Endodermal cell (in vitro differentiated cells): ENCODE data around the gene ZNF768. TPM values are rescaled to one million over a fixed set of nuclear protein-coding genes. Genes with fewer than 3 reads are reported as not detected.
A peak's percentile ranks its signal among the peaks of the same experiment; 100 is the strongest.
"Not testable (repeated sequence)": the region's sequence is repeated elsewhere in the genome, so short reads cannot be mapped to it uniquely, and the experiment has no call there.

Source experiments
- DNase-seq: peaks from one replicate; pipeline ENCODE4 v3.0.0-alpha.2; 2017
- H3K27ac ChIP-seq: 2 replicates; pipeline ENCODE4 v1.5.1; 2013; ENCODE audit warnings: mild to moderate bottlenecking, low read depth, low read length, moderate library complexity
- H3K27me3 ChIP-seq: 2 replicates; pipeline ENCODE4 v1.6.1; 2013; ENCODE audit warnings: mild to moderate bottlenecking, low read length, moderate library complexity; ENCODE audit not compliant: insufficient read depth, control insufficient read depth, poor library complexity, severe bottlenecking
- H3K36me3 ChIP-seq: 2 replicates; pipeline ENCODE4 v1.7.0; 2013; ENCODE audit warnings: mild to moderate bottlenecking, low read length, moderate library complexity; ENCODE audit not compliant: control insufficient read depth, insufficient read depth
- H3K4me1 ChIP-seq: one replicate; pipeline ENCODE4 v1.7.0; 2013; ENCODE audit warnings: low read length; ENCODE audit not compliant: control insufficient read depth, insufficient read depth
- H3K4me3 ChIP-seq: 2 replicates; pipeline ENCODE4 v1.5.1; 2013; ENCODE audit warnings: mild to moderate bottlenecking, low read length, moderate library complexity
- H3K9ac ChIP-seq: 2 replicates; pipeline ENCODE4 v1.6.1; 2013; ENCODE audit warnings: mild to moderate bottlenecking, low read length, moderate library complexity; ENCODE audit not compliant: poor library complexity, severe bottlenecking; ENCODE audit errors: extremely low read depth
- H3K9me3 ChIP-seq: 2 replicates; pipeline ENCODE4 v1.6.1; 2013; ENCODE audit warnings: mild to moderate bottlenecking, low read length, moderate library complexity; ENCODE audit not compliant: control insufficient read depth
- H3K27ac Mint-ChIP-seq: 2 replicates; pipeline ENCODE4 v1.8.0; 2020; ENCODE audit warnings: mixed read lengths
- H3K27me3 Mint-ChIP-seq: 2 replicates; pipeline ENCODE4 v1.8.0; 2021; ENCODE audit warnings: mild to moderate bottlenecking, mixed read lengths; ENCODE audit not compliant: insufficient read depth
- H3K36me3 Mint-ChIP-seq: 2 replicates; pipeline ENCODE4 v1.8.0; 2020; ENCODE audit warnings: low read depth, mixed read lengths
- H3K4me1 Mint-ChIP-seq: 2 replicates; pipeline ENCODE4 v1.8.0; 2020; ENCODE audit warnings: mixed read lengths
- H3K4me3 Mint-ChIP-seq: 2 replicates; pipeline ENCODE4 v1.8.0; 2020; ENCODE audit warnings: mild to moderate bottlenecking, moderate library complexity, mixed read lengths
- H3K9me3 Mint-ChIP-seq: 2 replicates; pipeline ENCODE4 v1.8.0; 2020; ENCODE audit warnings: mild to moderate bottlenecking, mixed read lengths
- WGBS, 2 experiments: methylation state at CpG; one replicate each; pipeline versions ENCODE4 v1.1.5 to v1.1.7; 2013; ENCODE audit warnings: missing lambda C conversion rate in 2 of 2, mixed read lengths in 1 of 2; ENCODE audit not compliant: insufficient coverage in 1 of 2, insufficient read length in 1 of 2; 5-methylcytosine and 5-hydroxymethylcytosine counted together
- total RNA-seq, 2 donors: library from RNA; stranded (reverse); fragmentation: NEBNext Ultra II Directional in 1 of 2; extraction: Animal tissue kit (Norgen Biotek cat#: 25700) in 1 of 2; gene quantifications; 2 replicates in 1 of 2; 3 replicates in 1 of 2; pipeline ENCODE4 v1.2.1, GENCODE V29; 2021
- TF ChIP-seq, protein P1 (sequence below): fragments of 200-600 bp; sonication (generic); conservative IDR thresholded peaks from 2 replicates; pipeline ENCODE4 v1.5.0; 2021; ENCODE audit warnings: antibody characterized with exemption, mild to moderate bottlenecking

Gene ZNF768
- total RNA-seq, 2 donors from 2014 or later: 47.0 to 59.2 TPM

DNA sequence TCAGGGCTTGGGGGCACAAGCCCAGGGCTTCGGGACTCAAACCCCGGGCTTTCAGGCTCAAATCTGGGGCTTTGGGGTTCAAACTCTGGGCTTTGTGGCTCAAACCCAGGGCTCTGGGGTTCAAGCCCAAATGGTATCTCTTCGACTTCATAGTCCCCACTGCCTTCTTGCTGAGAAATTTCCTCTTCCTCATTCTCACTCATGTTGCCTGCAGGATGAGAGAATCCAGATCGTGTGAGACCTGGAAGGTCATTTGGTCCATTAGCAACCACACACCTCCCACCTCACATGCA is 576 bp downstream of the ZNF768 start:
- H3K4me1 ChIP-seq: no peaks in the 10 kb centered on the region
- H3K4me1 Mint-ChIP-seq: peaks cover 24% of the 10 kb centered on the region
- H3K27ac Mint-ChIP-seq: peak overlapping the region; percentile 14
- no peaks in the 10 kb centered on the region for H3K27me3 ChIP-seq
- no peak for DNase-seq
- peaks cover 5% of the 10 kb centered on the region for H3K36me3 ChIP-seq
- H3K36me3 Mint-ChIP-seq: peaks cover 14% of the 10 kb centered on the region
- peak overlapping the region; percentile 20 for H3K9ac ChIP-seq
- peak overlapping the region; percentile 81 for H3K4me3 ChIP-seq
- no peaks in the 10 kb centered on the region for H3K9me3 ChIP-seq
- peak overlapping the region; percentile 71 for H3K4me3 Mint-ChIP-seq
- H3K27me3 Mint-ChIP-seq: no peaks in the 10 kb centered on the region
- H3K9me3 Mint-ChIP-seq: no peaks in the 10 kb centered on the region
- TF ChIP-seq, protein P1, sequence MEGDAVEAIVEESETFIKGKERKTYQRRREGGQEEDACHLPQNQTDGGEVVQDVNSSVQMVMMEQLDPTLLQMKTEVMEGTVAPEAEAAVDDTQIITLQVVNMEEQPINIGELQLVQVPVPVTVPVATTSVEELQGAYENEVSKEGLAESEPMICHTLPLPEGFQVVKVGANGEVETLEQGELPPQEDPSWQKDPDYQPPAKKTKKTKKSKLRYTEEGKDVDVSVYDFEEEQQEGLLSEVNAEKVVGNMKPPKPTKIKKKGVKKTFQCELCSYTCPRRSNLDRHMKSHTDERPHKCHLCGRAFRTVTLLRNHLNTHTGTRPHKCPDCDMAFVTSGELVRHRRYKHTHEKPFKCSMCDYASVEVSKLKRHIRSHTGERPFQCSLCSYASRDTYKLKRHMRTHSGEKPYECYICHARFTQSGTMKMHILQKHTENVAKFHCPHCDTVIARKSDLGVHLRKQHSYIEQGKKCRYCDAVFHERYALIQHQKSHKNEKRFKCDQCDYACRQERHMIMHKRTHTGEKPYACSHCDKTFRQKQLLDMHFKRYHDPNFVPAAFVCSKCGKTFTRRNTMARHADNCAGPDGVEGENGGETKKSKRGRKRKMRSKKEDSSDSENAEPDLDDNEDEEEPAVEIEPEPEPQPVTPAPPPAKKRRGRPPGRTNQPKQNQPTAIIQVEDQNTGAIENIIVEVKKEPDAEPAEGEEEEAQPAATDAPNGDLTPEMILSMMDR: no peak
- H3K27ac ChIP-seq: no peak overlapping the region
- WGBS, 2 experiments: 58 to 76% methylated on average over 4 of the region's 4 CpGs

DNA sequence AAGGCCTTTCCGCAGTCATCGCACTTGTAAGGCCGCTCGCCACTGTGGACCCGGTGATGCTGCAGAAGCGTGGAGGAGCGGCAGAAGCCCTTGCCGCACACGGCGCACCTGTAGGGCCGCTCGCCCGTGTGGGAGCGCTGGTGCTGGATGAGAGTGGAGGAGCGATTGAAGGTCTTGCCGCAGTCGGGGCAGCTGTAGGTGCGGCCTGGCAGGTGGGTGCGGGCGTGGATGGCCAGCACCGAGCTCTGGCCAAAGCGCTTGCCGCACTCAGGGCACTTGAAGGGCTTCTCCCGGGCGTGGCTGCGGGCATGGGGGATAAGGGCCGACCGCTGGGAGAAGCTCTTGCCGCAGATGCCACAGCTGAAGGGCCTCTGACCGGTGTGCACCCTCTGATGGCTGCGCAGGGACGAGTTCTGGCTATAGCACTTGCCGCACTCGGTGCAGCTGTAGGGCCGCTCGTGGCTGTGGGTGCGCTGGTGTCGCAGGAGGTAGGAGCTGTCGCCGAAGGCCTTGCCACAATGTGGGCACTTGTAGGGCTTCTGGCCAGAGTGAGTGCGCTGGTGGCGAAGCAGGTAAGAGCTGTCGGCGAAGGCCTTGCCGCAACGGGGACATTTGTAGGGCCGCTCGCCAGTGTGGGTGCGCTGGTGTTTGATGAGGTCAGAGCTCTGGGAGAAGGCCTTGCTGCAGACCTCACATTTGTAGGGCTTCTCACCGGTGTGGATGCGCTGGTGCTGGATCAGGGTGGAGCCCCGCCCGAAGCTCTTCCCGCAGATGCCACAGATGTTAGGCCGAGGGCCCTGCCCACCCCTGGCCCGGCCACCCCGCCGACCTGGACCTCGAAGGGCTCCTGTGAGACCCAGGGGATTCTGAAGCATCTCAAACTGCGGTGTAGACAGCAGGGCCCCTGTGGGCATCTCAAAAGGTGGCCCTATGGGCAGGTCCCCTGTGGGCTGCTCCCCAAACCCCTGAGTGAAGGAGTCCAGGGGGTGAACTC is 1.5 kb downstream of the ZNF768 start:
- DNase-seq: no peak
- Mint-ChIP-seq H3K27ac (no peak overlapping the region), H3K36me3 (peaks cover 11% of the 10 kb centered on the region), H3K4me3 (peak overlapping the region; percentile 19), H3K9me3 (no peaks in the 10 kb centered on the region), H3K4me1 (peaks cover 24% of the 10 kb centered on the region), H3K27me3 (no peaks in the 10 kb centered on the region)
- H3K4me1 ChIP-seq: no peaks in the 10 kb centered on the region
- WGBS, 2 experiments: 96 to 97% methylated on average over 49 to 60 of the region's 60 CpGs
- TF ChIP-seq, protein P1: no peak
- peaks cover 4% of the 10 kb centered on the region for H3K36me3 ChIP-seq
- peak overlapping the region; percentile 81 for H3K4me3 ChIP-seq
- no peaks in the 10 kb centered on the region for H3K27me3 ChIP-seq
- no peaks in the 10 kb centered on the region for H3K9me3 ChIP-seq
- H3K27ac ChIP-seq: no peak overlapping the region
- no peak overlapping the region for H3K9ac ChIP-seq

DNA sequence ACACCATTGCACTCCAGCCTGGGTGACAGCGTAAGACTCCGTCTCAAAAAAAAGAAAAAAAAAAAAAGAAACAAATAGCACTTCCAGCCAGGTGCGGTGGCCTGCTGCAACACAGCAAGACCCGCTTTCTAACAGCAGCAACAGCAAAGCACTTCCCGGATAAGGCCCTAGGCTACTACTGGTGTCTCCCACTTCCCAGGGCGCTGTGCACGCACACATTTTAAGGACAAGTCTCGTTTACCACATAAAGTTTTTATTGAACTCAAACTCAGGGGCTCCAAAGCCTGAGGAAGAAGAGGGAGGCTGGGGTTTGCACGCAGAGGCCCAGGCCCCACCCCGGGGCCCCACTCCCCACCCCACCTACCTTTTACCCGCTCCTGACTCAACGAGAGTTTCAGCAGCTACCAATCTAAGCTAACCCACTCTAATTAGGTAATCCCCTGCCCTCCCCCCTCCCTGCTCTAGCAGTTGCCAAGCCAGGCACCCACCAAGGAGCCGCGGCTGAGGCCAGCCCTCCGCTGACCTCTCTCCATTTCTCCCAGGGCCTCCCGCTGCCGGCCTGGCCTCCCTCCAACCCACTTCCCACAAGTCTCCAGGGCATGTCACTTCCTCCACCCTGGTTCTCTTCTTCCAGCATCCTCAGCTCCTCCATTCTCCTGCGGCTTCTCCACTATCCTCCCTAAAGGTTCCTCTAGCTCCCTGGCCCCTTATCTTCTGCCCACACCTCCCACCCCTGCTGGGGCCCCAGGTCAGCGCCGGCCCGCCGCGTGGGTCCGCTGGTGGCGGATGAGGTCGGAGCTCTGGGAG is 2.4 kb downstream of the ZNF768 start:
- 95 to 97% methylated on average over 8 to 25 of the region's 26 CpGs for WGBS, 2 experiments
- Mint-ChIP-seq H3K4me3 (no peak overlapping the region), H3K36me3 (peaks cover 11% of the 10 kb centered on the region), H3K27me3 (no peaks in the 10 kb centered on the region), H3K9me3 (no peaks in the 10 kb centered on the region), H3K4me1 (peaks cover 20% of the 10 kb centered on the region), H3K27ac (no peak overlapping the region)
- Histone ChIP-seq H3K9me3 (no peaks in the 10 kb centered on the region), H3K27ac (no peak overlapping the region), H3K27me3 (no peaks in the 10 kb centered on the region), H3K36me3 (peaks cover 4% of the 10 kb centered on the region), H3K4me1 (no peaks in the 10 kb centered on the region), H3K9ac (no peak overlapping the region), H3K4me3 (no peak overlapping the region)
- DNase-seq: no peak
- TF ChIP-seq, protein P1: no peak

DNA sequence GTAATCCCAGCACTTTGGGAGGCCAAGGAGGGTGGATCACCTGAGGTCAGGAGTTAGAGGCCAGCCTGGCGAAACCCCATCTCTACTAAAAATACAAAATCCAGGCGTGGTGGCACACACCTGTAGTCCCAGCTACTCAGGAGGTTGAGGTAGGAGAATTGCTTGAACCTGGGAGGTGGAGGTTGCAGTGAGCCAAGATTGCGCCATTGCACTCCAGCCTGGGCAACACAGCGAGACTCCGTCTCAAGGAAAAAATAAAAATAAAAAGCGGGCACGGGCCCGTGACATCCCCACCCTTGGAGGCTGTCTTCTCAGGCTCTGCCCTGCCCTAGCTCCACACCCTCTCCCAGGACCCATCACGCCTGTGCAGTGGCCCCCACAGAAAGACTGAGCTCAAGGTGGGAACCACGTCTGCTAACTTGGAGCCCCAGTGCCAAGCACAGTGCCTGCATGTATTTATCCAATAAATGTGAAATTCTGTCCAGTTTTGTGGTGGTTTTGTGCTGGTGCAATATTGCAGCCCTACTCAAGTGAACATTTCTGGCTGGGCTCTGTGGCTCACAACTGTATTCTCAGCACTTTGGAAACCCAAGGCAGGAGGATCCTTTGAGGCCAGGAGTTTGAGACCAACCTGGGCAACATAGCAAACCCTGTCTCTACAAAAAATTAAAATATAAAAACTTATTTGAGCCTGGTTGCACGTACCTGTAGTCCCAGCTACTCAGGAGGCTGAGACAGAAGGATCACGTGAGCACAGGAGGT is 3.5 kb downstream of the ZNF768 start:
- H3K27ac ChIP-seq, H3K9ac ChIP-seq, H3K27me3 Mint-ChIP-seq, H3K27me3 ChIP-seq, H3K4me3 ChIP-seq, H3K9me3 Mint-ChIP-seq, DNase-seq, H3K27ac Mint-ChIP-seq, H3K4me3 Mint-ChIP-seq, H3K4me1 ChIP-seq, H3K36me3 ChIP-seq, H3K9me3 ChIP-seq: not testable (repeated sequence)
- WGBS, 2 experiments: 94 to 95% methylated on average over 9 to 11 of the region's 12 CpGs
- Mint-ChIP-seq H3K4me1 (peaks cover 13% of the 10 kb centered on the region), H3K36me3 (peaks cover 11% of the 10 kb centered on the region)
